Hepatocyte (in vitro differentiated cells): ENCODE results near the gene CYTH1.

ENCODE experiments used
- CTCF ChIP-seq: fragments of 200-600 bp; sonication (generic); IDR thresholded peaks from 2 replicates; pipeline ENCODE4 v1.5.1; 2016; ENCODE audit warnings: antibody characterized with exemption, mild to moderate bottlenecking; ENCODE audit not compliant: poor library complexity
- EZH2 ChIP-seq: fragments of 200-600 bp; sonication (generic); IDR thresholded peaks from 2 replicates; pipeline ENCODE4 v1.6.1; 2016; ENCODE audit warnings: antibody characterized with exemption, mild to moderate bottlenecking, borderline replicate concordance

GRCh38 chr17:78696016-78696982 is 85.8 kb downstream of the CYTH1 start:
- TF ChIP-seq CTCF (no peak), EZH2 (no peak)
